OCI-LY1 (cell line): ENCODE results near the gene RAD51B.

Experiments
- H2AFZ ChIP-seq: fragments of 200-600 bp; sonication (generic), shearing (Covaris generic); 2 replicates; pipeline ENCODE4 v1.6.0; 2014; ENCODE audit warnings: antibody characterized with exemption, mild to moderate bottlenecking, low read length
- H3F3A ChIP-seq: fragments of 200-600 bp; sonication (generic), shearing (Covaris generic); 2 replicates; pipeline ENCODE4 v1.6.0; 2014; ENCODE audit warnings: mild to moderate bottlenecking, antibody characterized with exemption, low read length, moderate library complexity; ENCODE audit not compliant: insufficient read depth
- H3K27ac ChIP-seq: fragments of 200-600 bp; sonication (generic); 2 replicates; pipeline ENCODE4 v1.5.1; 2014; ENCODE audit warnings: low read length, mixed run types, mild to moderate bottlenecking, low read depth; ENCODE audit not compliant: poor library complexity, severe bottlenecking
- H3K27me3 ChIP-seq: fragments of 200-600 bp; sonication (generic); 2 replicates; pipeline ENCODE4 v1.6.0; 2014; ENCODE audit warnings: antibody characterized with exemption, mild to moderate bottlenecking, low read length, moderate library complexity; ENCODE audit not compliant: insufficient read depth
- H3K36me3 ChIP-seq: fragments of 200-600 bp; sonication (generic); 2 replicates; pipeline ENCODE4 v1.6.1; 2014; ENCODE audit warnings: mild to moderate bottlenecking, antibody characterized with exemption, low read length, moderate library complexity, mixed read lengths; ENCODE audit not compliant: insufficient read depth
- H3K4me1 ChIP-seq: fragments of 200-600 bp; sonication (generic); 2 replicates; pipeline ENCODE4 v1.5.1; 2014; ENCODE audit warnings: mild to moderate bottlenecking, low read length, moderate library complexity; ENCODE audit not compliant: insufficient read depth, severe bottlenecking
- H3K4me2 ChIP-seq: fragments of 200-600 bp; sonication (generic), shearing (Covaris generic); 2 replicates; pipeline ENCODE4 v1.6.1; 2014; ENCODE audit warnings: low read length
- H3K4me3 ChIP-seq: fragments of 200-600 bp; sonication (generic); 2 replicates; pipeline ENCODE4 v1.5.1; 2014; ENCODE audit warnings: low read length, low read depth, mild to moderate bottlenecking, mixed read lengths; ENCODE audit not compliant: poor library complexity, severe bottlenecking
- H3K79me2 ChIP-seq: fragments of 200-600 bp; shearing (Covaris generic); 2 replicates; pipeline ENCODE4 v1.6.1; 2016; ENCODE audit warnings: mixed run types, low read length, mixed read lengths; ENCODE audit not compliant: insufficient read depth
- H3K9ac ChIP-seq: fragments of 200-600 bp; sonication (generic), shearing (Covaris generic); 2 replicates; pipeline ENCODE4 v1.6.1; 2014; ENCODE audit warnings: mild to moderate bottlenecking, low read length, mixed read lengths
- H3K9me2 ChIP-seq: fragments of 200-600 bp; sonication (generic), shearing (Covaris generic); 2 replicates; pipeline ENCODE4 v1.6.1; 2014; ENCODE audit warnings: low read depth, mild to moderate bottlenecking, low read length, mixed read lengths
- H3K9me3 ChIP-seq: fragments of 200-600 bp; shearing (Covaris generic); 2 replicates; pipeline ENCODE4 v1.6.1; 2014; ENCODE audit warnings: low read length, mixed read lengths
- H4K20me1 ChIP-seq: fragments of 200-600 bp; sonication (generic), shearing (Covaris generic); 2 replicates; pipeline ENCODE4 v1.6.0; 2016; ENCODE audit warnings: mild to moderate bottlenecking, low read length; ENCODE audit not compliant: insufficient read depth
- CTCF ChIP-seq: fragments of 200-600 bp; sonication (generic), shearing (Covaris generic); IDR thresholded peaks from 2 replicates; pipeline ENCODE4 v1.5.1; 2017; ENCODE audit warnings: mild to moderate bottlenecking, antibody characterized with exemption, low read length, moderate library complexity, mixed read lengths
- EZH2 ChIP-seq: fragments of 200-600 bp; sonication (generic), shearing (Covaris generic); IDR thresholded peaks from 2 replicates; pipeline ENCODE4 v1.8.0; 2017; ENCODE audit warnings: borderline replicate concordance, mixed run types, mild to moderate bottlenecking, antibody characterized with exemption, low read length, moderate library complexity, mixed read lengths

The RAD51B gene

GRCh38 chr14:68575426-68575825, 755.8 kb downstream of the RAD51B start:
- Histone ChIP-seq H2AFZ (no peak overlapping the region), H3K4me1 (no peaks in the 10 kb centered on the region), H4K20me1 (no peaks in the 10 kb centered on the region), H3K27ac (no peak overlapping the region), H3K4me2 (no peak overlapping the region), H3K9me3 (no peaks in the 10 kb centered on the region), H3K79me2 (no peaks in the 10 kb centered on the region), H3F3A (no peaks in the 10 kb centered on the region), H3K27me3 (no peaks in the 10 kb centered on the region), H3K36me3 (no peaks in the 10 kb centered on the region), H3K9ac (no peak overlapping the region), H3K9me2 (no peaks in the 10 kb centered on the region), H3K4me3 (no peak overlapping the region)
- no peak for TF ChIP-seq CTCF
- no peak for TF ChIP-seq EZH2

DNA sequence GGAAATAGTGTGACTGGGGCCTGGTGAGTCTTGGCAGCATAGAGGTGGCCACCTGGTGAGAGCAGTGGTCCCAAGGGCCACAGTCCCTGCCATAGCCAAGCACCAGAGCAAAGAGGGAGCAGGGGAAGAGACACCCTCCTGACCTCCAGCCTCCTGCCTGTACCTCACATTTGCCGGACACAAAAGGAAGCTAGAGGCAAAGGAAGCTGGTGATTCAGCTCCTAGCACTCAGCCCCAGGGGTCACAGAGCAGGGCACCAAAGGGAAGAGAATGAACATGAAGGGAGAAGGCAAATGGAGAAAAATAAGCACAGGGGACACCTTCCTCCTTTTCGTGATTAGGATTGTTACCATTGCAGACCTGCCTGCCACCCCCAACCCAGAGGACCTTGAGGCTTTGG, 756.5 kb downstream of the RAD51B start:
- Histone ChIP-seq H3K9me2 (no peaks in the 10 kb centered on the region), H3K79me2 (no peaks in the 10 kb centered on the region), H3K4me2 (no peak overlapping the region), H3K4me1 (no peaks in the 10 kb centered on the region), H3K27me3 (no peaks in the 10 kb centered on the region), H3K36me3 (no peaks in the 10 kb centered on the region), H3K9ac (no peak overlapping the region), H4K20me1 (no peaks in the 10 kb centered on the region), H2AFZ (no peak overlapping the region), H3K4me3 (no peak overlapping the region), H3K27ac (no peak overlapping the region), H3F3A (no peaks in the 10 kb centered on the region), H3K9me3 (0 out of 2 replicates have a peak, but pooled peaks cover under 1% of the 10 kb centered on the region)
- TF ChIP-seq CTCF (no peak), EZH2 (no peak)

DNA sequence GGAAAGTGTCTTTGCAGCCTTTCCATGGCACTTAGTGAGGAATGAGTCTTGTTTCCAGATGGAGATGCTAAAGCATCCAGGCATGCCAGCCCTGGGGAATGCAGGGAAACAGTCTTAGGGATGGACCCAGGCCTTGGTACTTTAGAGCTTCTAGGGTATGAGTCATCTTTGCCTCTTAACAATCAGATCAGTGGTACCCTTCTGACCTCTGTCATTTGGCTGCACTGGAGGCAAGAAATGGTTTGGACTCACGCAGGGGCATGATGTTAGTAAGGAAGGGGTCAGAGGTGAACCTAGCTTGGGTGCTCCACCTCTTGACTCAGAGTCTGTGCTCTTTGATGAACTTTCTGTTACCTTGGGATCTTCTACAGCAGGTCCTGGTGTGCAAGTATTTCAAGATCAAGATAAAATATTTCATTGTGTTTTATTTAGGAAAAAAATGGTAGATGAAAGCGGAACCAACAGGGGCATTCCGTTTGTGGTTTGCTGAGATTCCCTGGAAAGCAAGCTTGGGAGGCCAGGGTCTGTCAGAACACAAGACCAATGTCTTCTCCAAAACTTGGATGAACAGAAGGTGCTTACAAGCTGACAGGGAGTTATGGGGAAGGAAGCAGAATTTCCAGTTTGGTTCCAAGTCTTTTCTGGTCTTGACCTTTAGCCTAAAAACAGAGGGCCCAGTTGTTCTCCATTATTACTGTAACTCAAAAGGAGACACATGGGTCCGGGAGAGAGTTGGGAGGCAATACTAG, 757.1 kb downstream of the RAD51B start:
- no peaks in the 10 kb centered on the region for H3K79me2 ChIP-seq
- no peak overlapping the region for H3K4me3 ChIP-seq
- H3K36me3 ChIP-seq = no peaks in the 10 kb centered on the region; the same call in 1 of the 2 replicates
- no peak overlapping the region for H2AFZ ChIP-seq
- H3K9me3 ChIP-seq = 0 out of 2 replicates have a peak, but pooled peaks cover 5% of the 10 kb centered on the region
- no peaks in the 10 kb centered on the region for H3K4me1 ChIP-seq
- TF ChIP-seq CTCF (no peak), EZH2 (no peak)
- no peaks in the 10 kb centered on the region for H3F3A ChIP-seq
- H3K27ac ChIP-seq = no peak overlapping the region
- H3K27me3 ChIP-seq = no peaks in the 10 kb centered on the region
- H3K9ac ChIP-seq = no peak overlapping the region
- H3K4me2 ChIP-seq = no peak overlapping the region
- no peaks in the 10 kb centered on the region for H4K20me1 ChIP-seq
- no peaks in the 10 kb centered on the region for H3K9me2 ChIP-seq
